ENCODE measurements around the gene EPHB3.

- TF ChIP-seq CTCF (IDR thresholded peaks at IDR 0.05) (no peak), POLR2AphosphoS5 (IDR thresholded peaks at IDR 0.05; ENCODE audit: insufficient read depth in 1 of 2, low read depth in 1 of 2) (no peak)
Measured at GRCh38 chr3:184546252-184546651, 15.3 kb upstream of the EPHB3 start.
